Measurements from ENCODE around the gene PKP4.

DNA sequence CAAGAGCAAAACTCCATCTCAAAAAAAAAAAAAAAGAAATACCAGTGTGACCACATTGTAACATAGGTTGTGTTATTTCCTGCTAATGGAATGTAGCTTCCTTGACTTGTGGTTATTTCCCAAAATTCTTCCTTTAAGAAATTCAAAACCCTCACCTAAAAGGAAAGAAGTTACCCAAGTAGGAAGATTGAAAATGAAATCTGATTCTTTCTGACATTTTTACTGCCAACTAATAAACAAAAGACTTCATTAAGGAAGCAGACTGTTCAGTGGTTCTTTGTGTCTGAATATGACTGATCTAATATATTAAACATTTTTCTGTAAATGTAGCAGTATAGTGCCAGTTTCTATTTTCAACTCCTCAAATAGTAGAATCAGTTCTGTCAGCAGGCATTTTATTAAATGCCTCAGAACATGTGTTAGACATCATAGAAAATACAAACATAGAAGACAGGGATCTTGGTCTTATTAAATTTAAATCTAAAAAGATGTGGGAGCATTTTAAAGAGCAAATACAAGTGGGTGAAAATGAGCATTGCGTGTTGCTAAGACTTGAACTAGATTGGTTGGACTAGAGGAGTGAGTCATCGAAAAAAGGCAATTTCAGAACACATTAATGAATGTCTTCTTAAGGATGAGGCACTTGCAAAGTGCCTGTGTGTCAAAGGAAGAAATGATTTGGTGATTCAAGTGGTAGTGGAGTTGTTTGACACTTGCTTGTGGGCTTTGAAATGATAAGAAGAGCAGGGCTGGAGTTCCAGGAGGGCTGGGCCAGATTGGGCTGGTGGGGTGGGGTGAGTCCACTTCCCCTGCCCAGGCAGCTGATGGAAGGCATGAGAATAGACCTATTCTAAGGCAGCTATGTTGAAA, 53.4 kb downstream of the PKP4 start:
- TF ChIP-seq CTCF (IDR thresholded peaks at IDR 0.05) (no peak), POLR2A (IDR thresholded peaks at IDR 0.05) (no peak), EP300 (IDR thresholded peaks at IDR 0.05) (no peak)

All from ovary (tissue), 3 donors.